ENCODE measurements around the gene HUNK. TPM values are rescaled to one million over a fixed set of nuclear protein-coding genes. Genes with fewer than 3 reads are reported as not detected.

Gene HUNK
- total and polyA plus RNA-seq, 12 donors, result 0.13 to 1.4 (median 0.54) TPM

- TF ChIP-seq, protein P1, sequence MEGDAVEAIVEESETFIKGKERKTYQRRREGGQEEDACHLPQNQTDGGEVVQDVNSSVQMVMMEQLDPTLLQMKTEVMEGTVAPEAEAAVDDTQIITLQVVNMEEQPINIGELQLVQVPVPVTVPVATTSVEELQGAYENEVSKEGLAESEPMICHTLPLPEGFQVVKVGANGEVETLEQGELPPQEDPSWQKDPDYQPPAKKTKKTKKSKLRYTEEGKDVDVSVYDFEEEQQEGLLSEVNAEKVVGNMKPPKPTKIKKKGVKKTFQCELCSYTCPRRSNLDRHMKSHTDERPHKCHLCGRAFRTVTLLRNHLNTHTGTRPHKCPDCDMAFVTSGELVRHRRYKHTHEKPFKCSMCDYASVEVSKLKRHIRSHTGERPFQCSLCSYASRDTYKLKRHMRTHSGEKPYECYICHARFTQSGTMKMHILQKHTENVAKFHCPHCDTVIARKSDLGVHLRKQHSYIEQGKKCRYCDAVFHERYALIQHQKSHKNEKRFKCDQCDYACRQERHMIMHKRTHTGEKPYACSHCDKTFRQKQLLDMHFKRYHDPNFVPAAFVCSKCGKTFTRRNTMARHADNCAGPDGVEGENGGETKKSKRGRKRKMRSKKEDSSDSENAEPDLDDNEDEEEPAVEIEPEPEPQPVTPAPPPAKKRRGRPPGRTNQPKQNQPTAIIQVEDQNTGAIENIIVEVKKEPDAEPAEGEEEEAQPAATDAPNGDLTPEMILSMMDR (IDR thresholded peaks at IDR 0.05), result no peak
- no peak for TF ChIP-seq POLR2A (IDR thresholded peaks at IDR 0.05)
- 86 to 97% (median 94%) methylated on average over 2 of the region's 2 CpGs for WGBS, 4 donors
- no peaks in the 10 kb centered on the region for H3K9me3 ChIP-seq (replicated peaks in 1 of 3)
- H3K4me3 ChIP-seq, result no peak overlapping the region
- no peaks in the 10 kb centered on the region for H3K27me3 ChIP-seq
- intact Hi-C loops (cut with DNase I), result no loop called here
- no peak overlapping the region for H3K27ac ChIP-seq
- H3K4me1 ChIP-seq (replicated peaks in 1 of 2), result no peaks in the 10 kb centered on the region
- no peaks in the 10 kb centered on the region for H3K36me3 ChIP-seq (replicated peaks in 1 of 2)
- DNase-seq, result no peak
Observed at GRCh38 chr21:31910074-31910470, 37.3 kb downstream of the HUNK start.

GRCh38 chr21:31911138-31911907 lies 38.5 kb downstream of the HUNK start:
- H3K27me3 ChIP-seq, result no peaks in the 10 kb centered on the region
- H3K27ac ChIP-seq, result no peak overlapping the region
- DNase-seq, result peak in 1 of 7 donors; percentile 67
- WGBS, 4 donors, result 74 to 87% (median 85%) methylated on average over 13 to 17 of the region's 17 CpGs
- no peak for TF ChIP-seq POLR2A (IDR thresholded peaks at IDR 0.05)
- TF ChIP-seq, protein P1 (IDR thresholded peaks at IDR 0.05), result no peak
- intact Hi-C loops (cut with DNase I), result no loop called here
- H3K4me1 ChIP-seq (replicated peaks in 1 of 2), result no peaks in the 10 kb centered on the region
- no peak overlapping the region for H3K4me3 ChIP-seq
- no peaks in the 10 kb centered on the region for H3K36me3 ChIP-seq (replicated peaks in 1 of 2)
- H3K9me3 ChIP-seq (replicated peaks in 1 of 3), result no peaks in the 10 kb centered on the region

DNA sequence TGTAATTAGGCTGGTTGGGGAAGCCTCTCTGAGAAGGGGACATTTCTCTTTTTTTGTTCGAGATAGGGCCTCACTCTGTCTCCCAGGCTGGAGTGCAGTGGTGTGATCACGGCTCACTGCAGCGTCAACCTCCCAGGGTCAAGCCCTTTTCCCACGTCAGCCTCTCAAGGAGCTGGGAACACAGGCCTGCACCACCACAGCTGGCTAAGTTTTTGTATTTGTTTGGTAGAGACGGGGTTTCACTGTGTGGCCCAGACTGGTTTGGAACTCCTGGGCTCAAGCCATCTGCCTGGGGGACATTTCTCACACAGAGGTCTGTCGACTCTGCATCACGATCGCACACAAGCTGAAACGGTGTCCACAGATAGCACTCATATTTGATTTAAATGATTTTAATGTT lies 39.7 kb downstream of the HUNK start:
- TF ChIP-seq, protein P1 (IDR thresholded peaks at IDR 0.05), result no peak
- no peak for TF ChIP-seq POLR2A (IDR thresholded peaks at IDR 0.05)
- DNase-seq, result no peak
- Histone ChIP-seq H3K9me3 (replicated peaks in 1 of 3) (no peaks in the 10 kb centered on the region), H3K27me3 (no peaks in the 10 kb centered on the region), H3K4me1 (replicated peaks in 1 of 2) (no peaks in the 10 kb centered on the region), H3K4me3 (no peak overlapping the region), H3K36me3 (replicated peaks in 1 of 2) (no peaks in the 10 kb centered on the region), H3K27ac (no peak overlapping the region)
- 85 to 89% (median 89%) methylated on average over 9 of the region's 9 CpGs for WGBS, 4 donors
- intact Hi-C loops (cut with DNase I), result no loop called here

DNA sequence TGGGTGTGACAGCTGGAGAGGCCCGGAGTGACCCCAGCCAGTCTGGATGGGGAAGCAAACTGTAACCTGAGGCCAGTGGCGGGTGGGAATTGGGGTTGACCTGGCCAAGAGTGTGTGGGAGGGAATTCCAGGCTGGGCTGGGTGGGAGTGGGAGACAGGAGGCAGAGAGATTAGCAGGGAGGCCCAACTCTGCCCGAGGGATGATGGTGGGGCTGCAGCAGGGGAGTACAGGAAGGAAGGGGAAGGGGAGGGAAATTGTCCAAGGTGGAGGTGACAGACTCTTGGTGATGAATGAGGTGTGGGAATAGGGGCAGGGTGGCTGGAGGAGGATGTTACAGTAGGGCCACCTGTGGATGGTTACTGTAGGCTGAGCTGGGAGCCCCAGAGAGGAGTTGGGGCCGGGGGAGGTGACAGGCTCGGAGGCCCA lies 40.4 kb downstream of the HUNK start:
- 70 to 92% (median 85%) methylated on average over 5 of the region's 5 CpGs for whole genome bisulfite sequencing, 4 donors
- intact Hi-C loops (cut with DNase I), result no loop called here
- no peak for DNase-seq
- H3K27ac ChIP-seq, result no peak overlapping the region
- TF ChIP-seq, protein P1 (IDR thresholded peaks at IDR 0.05), result no peak
- TF ChIP-seq POLR2A (IDR thresholded peaks at IDR 0.05), result no peak
- no peak overlapping the region for H3K4me3 ChIP-seq
- no peaks in the 10 kb centered on the region for H3K27me3 ChIP-seq
- no peaks in the 10 kb centered on the region for H3K4me1 ChIP-seq (replicated peaks in 1 of 2)
- H3K36me3 ChIP-seq (replicated peaks in 1 of 2), result no peaks in the 10 kb centered on the region
- H3K9me3 ChIP-seq (replicated peaks in 1 of 3), result no peaks in the 10 kb centered on the region

Data from adrenal gland (tissue), 12 donors.